OCI-LY3 (cell line): ENCODE results near the gene ZNF516.

ENCODE experiments used
- H2AFZ ChIP-seq: fragments of 200-600, 300-600 bp; shearing (Covaris generic); 2 replicates; pipeline ENCODE4 v1.6.0; 2014; ENCODE audit warnings: antibody characterized with exemption, low read depth, low read length
- H3K27ac ChIP-seq: fragments of 200-600, 300-600 bp; sonication (generic); 2 replicates; pipeline ENCODE4 v1.5.1; 2014; ENCODE audit warnings: mild to moderate bottlenecking, low read length, moderate library complexity, mixed read lengths
- H3K27me3 ChIP-seq: fragments of 200-600, 300-600 bp; sonication (generic); 2 replicates; pipeline ENCODE4 v1.6.1; 2014; ENCODE audit warnings: low read depth, low read length, mixed read lengths
- H3K36me3 ChIP-seq: fragments of 200-600, 300-600 bp; sonication (generic); replicated peaks from 2 replicates; pipeline ENCODE3; 2014; ENCODE audit warnings: low read depth, low read length, mixed read lengths
- H3K4me1 ChIP-seq: fragments of 300-600, 200-600 bp; sonication (generic); 2 replicates; pipeline ENCODE4 v1.6.1; 2014; ENCODE audit warnings: low read length, mixed read lengths
- H3K4me2 ChIP-seq: fragments of 200-600, 300-600 bp; sonication (generic); 2 replicates; pipeline ENCODE4 v1.6.1; 2014; ENCODE audit warnings: low read length, mixed read lengths
- H3K4me3 ChIP-seq: fragments of 300-600, 200-600 bp; sonication (generic); 2 replicates; pipeline ENCODE4 v1.5.1; 2014; ENCODE audit warnings: antibody characterized with exemption, mild to moderate bottlenecking, low read length, moderate library complexity
- H3K79me2 ChIP-seq: fragments of 300-600, 200-600 bp; shearing (Covaris generic); 2 replicates; pipeline ENCODE4 v1.6.1; 2014; ENCODE audit warnings: mild to moderate bottlenecking, low read length, mixed read lengths
- H3K9ac ChIP-seq: fragments of 300-600, 200-600 bp; shearing (Covaris generic); 2 replicates; pipeline ENCODE4 v1.6.0; 2014; ENCODE audit warnings: mild to moderate bottlenecking, low read length, moderate library complexity
- H3K9me3 ChIP-seq: fragments of 200-600, 300-600 bp; shearing (Covaris generic); 2 replicates; pipeline ENCODE4 v1.6.1; 2014; ENCODE audit warnings: low read length, mixed read lengths; ENCODE audit not compliant: insufficient read depth
- H4K20me1 ChIP-seq: fragments of 200-600, 300-600 bp; sonication (generic); 2 replicates; pipeline ENCODE4 v1.6.1; 2016; ENCODE audit warnings: low read length, mixed read lengths; ENCODE audit not compliant: insufficient read depth
- CTCF ChIP-seq: fragments of 200-600, 300-600 bp; sonication (generic); IDR thresholded peaks from 2 replicates; pipeline ENCODE4 v1.5.1; 2014; ENCODE audit warnings: antibody characterized with exemption, low read length, low read depth
- EZH2phosphoT487 ChIP-seq: fragments of 200-600 bp; shearing (Covaris generic); IDR thresholded peaks from 2 replicates; pipeline ENCODE4 v1.6.1; 2018; ENCODE audit warnings: antibody characterized with exemption, mixed run types, low read depth

ZNF516 gene

GRCh38 chr18:76363436-76364120 is 131.5 kb downstream of the ZNF516 start:
- H3K4me3 ChIP-seq: no peak overlapping the region
- H3K79me2 ChIP-seq: no peaks in the 10 kb centered on the region
- H2AFZ ChIP-seq: no peak overlapping the region
- no peak overlapping the region for H3K4me2 ChIP-seq
- no peak overlapping the region for H3K27ac ChIP-seq
- H3K9ac ChIP-seq: no peak overlapping the region
- no peaks in the 10 kb centered on the region for H3K36me3 ChIP-seq
- no peaks in the 10 kb centered on the region for H3K4me1 ChIP-seq
- H3K27me3 ChIP-seq: no peaks in the 10 kb centered on the region
- H4K20me1 ChIP-seq: no peaks in the 10 kb centered on the region
- TF ChIP-seq CTCF (no peak), EZH2phosphoT487 (no peak)
- no peaks in the 10 kb centered on the region for H3K9me3 ChIP-seq

- Histone ChIP-seq H4K20me1 (no peaks in the 10 kb centered on the region), H3K4me2 (no peak overlapping the region), H3K27me3 (no peaks in the 10 kb centered on the region)
Measured at GRCh38 chr18:76362676-76363075, 132.4 kb downstream of the ZNF516 start.

GRCh38 chr18:76361219-76361618 is 133.8 kb downstream of the ZNF516 start:
- no peaks in the 10 kb centered on the region for H4K20me1 ChIP-seq
- H3K36me3 ChIP-seq: no peaks in the 10 kb centered on the region

More at GRCh38 chr18:76362676-76363075, 132.4 kb downstream of the ZNF516 start:
- Histone ChIP-seq H3K9me3 (no peaks in the 10 kb centered on the region), H3K4me1 (no peaks in the 10 kb centered on the region), H3K79me2 (no peaks in the 10 kb centered on the region), H3K36me3 (no peaks in the 10 kb centered on the region), H2AFZ (no peak overlapping the region), H3K4me3 (no peak overlapping the region), H3K9ac (no peak overlapping the region), H3K27ac (no peak overlapping the region)
- no peak for TF ChIP-seq CTCF
- no peak for TF ChIP-seq EZH2phosphoT487

GRCh38 chr18:76359909-76360308 is 135.1 kb downstream of the ZNF516 start:
- H3K27me3 ChIP-seq: no peaks in the 10 kb centered on the region
- H3K9ac ChIP-seq: no peak overlapping the region
- H3K4me3 ChIP-seq: no peak overlapping the region
- H4K20me1 ChIP-seq: no peaks in the 10 kb centered on the region
- no peak overlapping the region for H2AFZ ChIP-seq
- no peak for TF ChIP-seq EZH2phosphoT487
- TF ChIP-seq CTCF: no peak
- H3K36me3 ChIP-seq: no peaks in the 10 kb centered on the region
- H3K9me3 ChIP-seq: no peaks in the 10 kb centered on the region
- H3K4me1 ChIP-seq: no peaks in the 10 kb centered on the region
- no peaks in the 10 kb centered on the region for H3K79me2 ChIP-seq
- no peak overlapping the region for H3K4me2 ChIP-seq
- H3K27ac ChIP-seq: no peak overlapping the region

More at GRCh38 chr18:76361219-76361618, 133.8 kb downstream of the ZNF516 start:
- H3K27me3 ChIP-seq: no peaks in the 10 kb centered on the region
- H3K4me3 ChIP-seq: no peak overlapping the region
- no peak overlapping the region for H3K27ac ChIP-seq
- H3K9me3 ChIP-seq: no peaks in the 10 kb centered on the region
- no peaks in the 10 kb centered on the region for H3K79me2 ChIP-seq
- H3K4me2 ChIP-seq: no peak overlapping the region
- no peak for TF ChIP-seq EZH2phosphoT487
- TF ChIP-seq CTCF: no peak
- no peak overlapping the region for H3K9ac ChIP-seq
- H3K4me1 ChIP-seq: no peaks in the 10 kb centered on the region
- H2AFZ ChIP-seq: no peak overlapping the region
